ENCODE results near the gene VEGFD.

VEGFD gene

DNA sequence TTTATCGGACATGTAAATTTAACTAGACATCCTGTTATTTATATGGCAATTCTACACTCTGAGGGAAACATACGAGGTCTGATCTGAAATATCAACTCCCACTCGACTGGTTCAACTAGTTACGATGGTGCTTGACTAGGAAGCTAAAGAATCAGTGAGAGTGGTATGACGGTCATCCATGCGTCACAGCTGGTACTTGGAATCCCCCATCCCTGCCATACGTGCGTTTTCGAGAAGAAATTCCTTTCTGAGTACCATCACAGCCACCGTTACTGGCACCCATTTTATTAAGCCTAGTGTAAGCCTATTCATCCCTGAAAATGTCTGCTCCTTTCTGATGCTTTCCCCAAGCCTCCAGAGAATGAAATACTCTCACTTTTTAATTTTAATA lies 48.2 kb downstream of the VEGFD start:
- H3F3A ChIP-seq (ENCODE audit: insufficient read depth, low read length): no peaks in the 10 kb centered on the region
- H3K9me2 ChIP-seq (ENCODE audit: low read depth, low read length): no peaks in the 10 kb centered on the region
- peak overlapping the region; percentile 71 for H3K4me2 ChIP-seq (ENCODE audit: low read length)
- no peak for TF ChIP-seq EZH2 (IDR thresholded peaks at IDR 0.05; ENCODE audit: borderline replicate concordance, low read length)
- TF ChIP-seq, protein P1, sequence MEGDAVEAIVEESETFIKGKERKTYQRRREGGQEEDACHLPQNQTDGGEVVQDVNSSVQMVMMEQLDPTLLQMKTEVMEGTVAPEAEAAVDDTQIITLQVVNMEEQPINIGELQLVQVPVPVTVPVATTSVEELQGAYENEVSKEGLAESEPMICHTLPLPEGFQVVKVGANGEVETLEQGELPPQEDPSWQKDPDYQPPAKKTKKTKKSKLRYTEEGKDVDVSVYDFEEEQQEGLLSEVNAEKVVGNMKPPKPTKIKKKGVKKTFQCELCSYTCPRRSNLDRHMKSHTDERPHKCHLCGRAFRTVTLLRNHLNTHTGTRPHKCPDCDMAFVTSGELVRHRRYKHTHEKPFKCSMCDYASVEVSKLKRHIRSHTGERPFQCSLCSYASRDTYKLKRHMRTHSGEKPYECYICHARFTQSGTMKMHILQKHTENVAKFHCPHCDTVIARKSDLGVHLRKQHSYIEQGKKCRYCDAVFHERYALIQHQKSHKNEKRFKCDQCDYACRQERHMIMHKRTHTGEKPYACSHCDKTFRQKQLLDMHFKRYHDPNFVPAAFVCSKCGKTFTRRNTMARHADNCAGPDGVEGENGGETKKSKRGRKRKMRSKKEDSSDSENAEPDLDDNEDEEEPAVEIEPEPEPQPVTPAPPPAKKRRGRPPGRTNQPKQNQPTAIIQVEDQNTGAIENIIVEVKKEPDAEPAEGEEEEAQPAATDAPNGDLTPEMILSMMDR (IDR thresholded peaks at IDR 0.05; ENCODE audit: low read length): no peak
- H4K20me1 ChIP-seq (ENCODE audit: insufficient read depth, low read length): no peaks in the 10 kb centered on the region
- H3K79me2 ChIP-seq (ENCODE audit: insufficient read depth, low read length): 0 out of 2 replicates have a peak, but pooled peaks cover 3% of the 10 kb centered on the region
- H3K9ac ChIP-seq (ENCODE audit: low read length): peak overlapping the region; percentile 51; the same call in 1 of the 2 replicates
- peaks cover 8% of the 10 kb centered on the region for H3K36me3 ChIP-seq (ENCODE audit: insufficient read depth, low read length)
- peaks cover 14% of the 10 kb centered on the region for H3K4me1 ChIP-seq (ENCODE audit: insufficient read depth, low read length, severe bottlenecking)
- peak overlapping the region; percentile 52 for H2AFZ ChIP-seq (ENCODE audit: low read length)
- H3K4me3 ChIP-seq (ENCODE audit: low read depth, low read length, poor library complexity, severe bottlenecking): peak overlapping the region; percentile 63
- no peaks in the 10 kb centered on the region for H3K27me3 ChIP-seq (ENCODE audit: insufficient read depth, low read length)
- H3K27ac ChIP-seq (ENCODE audit: low read depth, low read length, poor library complexity, severe bottlenecking): no peak overlapping the region
- H3K9me3 ChIP-seq (ENCODE audit: low read length): no peaks in the 10 kb centered on the region

DNA sequence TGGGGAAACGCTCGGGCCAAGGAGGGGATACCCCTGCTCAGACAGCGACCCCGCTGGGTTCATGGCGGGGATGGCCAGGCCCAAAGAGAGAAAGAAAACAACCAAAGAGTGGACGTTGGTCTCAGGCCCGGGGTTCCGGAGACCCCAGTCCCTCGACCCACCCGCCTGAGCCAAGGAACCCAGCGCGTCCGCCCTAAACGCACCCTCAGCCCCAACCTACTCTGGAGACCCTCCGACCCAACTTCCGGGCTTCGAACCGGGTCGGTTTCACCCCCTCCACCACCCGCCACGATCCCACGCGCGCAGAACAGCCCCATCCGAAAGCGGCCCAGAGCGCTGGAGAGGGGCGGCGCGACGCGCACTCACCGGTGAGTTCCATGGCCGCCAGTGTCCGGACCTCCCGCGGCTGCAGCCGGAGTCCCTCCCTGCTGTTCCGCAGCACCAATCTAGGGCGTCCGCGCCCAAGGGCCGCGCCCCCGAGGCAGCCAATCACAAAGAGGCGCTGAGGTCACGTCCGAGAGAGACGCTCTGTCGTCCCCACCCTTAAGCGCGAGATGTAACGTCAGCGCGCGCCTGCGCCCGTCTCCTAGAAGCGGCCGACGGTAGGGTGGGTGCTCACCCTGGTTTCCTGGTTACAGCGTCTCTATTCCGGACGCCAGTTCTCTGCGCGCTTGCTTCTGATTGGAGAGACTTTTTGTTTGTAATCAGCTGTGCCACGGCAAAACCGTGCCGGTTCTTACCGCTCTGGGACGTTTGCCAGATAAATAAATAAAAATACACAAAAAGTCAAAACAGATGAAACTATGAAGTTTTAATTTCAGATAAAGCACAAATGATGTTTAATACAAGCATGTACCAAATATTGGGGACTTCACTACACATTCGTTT lies 48.8 kb downstream of the VEGFD start, which contains the start of gene PIGA:
TSS of gene PIGA (minus strand) at position 389 of the 888 bp plus-strand sequence. CDS start 3,593 bp downstream, outside the sequence.
- H3K27me3 ChIP-seq (ENCODE audit: insufficient read depth, low read length): no peaks in the 10 kb centered on the region
- H3K4me3 ChIP-seq (ENCODE audit: low read depth, low read length, poor library complexity, severe bottlenecking): peak within 1 kb of the TSS; percentile 98
- H3K27ac ChIP-seq (ENCODE audit: low read depth, low read length, poor library complexity, severe bottlenecking): peak within 1 kb of the TSS; percentile 17
- 0 out of 2 replicates have a peak, but pooled peaks cover 3% of the 10 kb centered on the region for H3K79me2 ChIP-seq (ENCODE audit: insufficient read depth, low read length)
- peak within 1 kb of the TSS; percentile 94 for H3K4me2 ChIP-seq (ENCODE audit: low read length)
- H3K36me3 ChIP-seq (ENCODE audit: insufficient read depth, low read length): peaks cover 8% of the 10 kb centered on the region
- TF ChIP-seq, protein P1 (IDR thresholded peaks at IDR 0.05; ENCODE audit: low read length): no peak
- TF ChIP-seq EZH2 (IDR thresholded peaks at IDR 0.05; ENCODE audit: borderline replicate concordance, low read length): no peak
- H3F3A ChIP-seq (ENCODE audit: insufficient read depth, low read length): no peaks in the 10 kb centered on the region
- peak within 1 kb of the TSS; percentile 52 for H2AFZ ChIP-seq (ENCODE audit: low read length)
- peak within 1 kb of the TSS; percentile 97 for H3K9ac ChIP-seq (ENCODE audit: low read length)
- H4K20me1 ChIP-seq (ENCODE audit: insufficient read depth, low read length): no peaks in the 10 kb centered on the region
- no peaks in the 10 kb centered on the region for H3K9me2 ChIP-seq (ENCODE audit: low read depth, low read length)
- H3K9me3 ChIP-seq (ENCODE audit: low read length): no peaks in the 10 kb centered on the region
- peaks cover 14% of the 10 kb centered on the region for H3K4me1 ChIP-seq (ENCODE audit: insufficient read depth, low read length, severe bottlenecking)

DNA sequence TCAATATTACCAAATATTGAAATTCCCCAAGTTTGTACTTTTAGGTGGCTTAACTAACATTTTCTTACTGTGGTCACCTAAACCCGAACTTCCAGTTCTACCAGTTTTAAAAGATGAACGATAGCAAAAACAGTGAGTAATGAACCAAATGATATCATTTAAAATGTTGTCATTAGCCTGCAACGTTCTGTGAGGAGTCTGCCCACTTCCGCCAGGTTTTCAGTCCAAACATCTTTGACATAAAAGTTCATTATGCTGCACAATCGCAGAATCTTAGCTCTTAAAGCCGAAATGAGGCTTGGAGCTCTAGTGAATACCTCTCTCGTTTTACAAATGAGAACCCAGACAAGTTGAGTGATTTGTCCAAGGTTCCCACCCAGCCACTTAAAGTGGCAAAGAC lies 49.7 kb downstream of the VEGFD start:
- Histone ChIP-seq H3K4me3 (ENCODE audit: low read depth, low read length, poor library complexity, severe bottlenecking) (peak overlapping the region; percentile 98), H3K27me3 (ENCODE audit: insufficient read depth, low read length) (no peaks in the 10 kb centered on the region), H4K20me1 (ENCODE audit: insufficient read depth, low read length) (no peaks in the 10 kb centered on the region), H3K9me3 (ENCODE audit: low read length) (no peaks in the 10 kb centered on the region), H3K27ac (ENCODE audit: low read depth, low read length, poor library complexity, severe bottlenecking) (peak overlapping the region; percentile 17), H3K36me3 (ENCODE audit: insufficient read depth, low read length) (peaks cover 8% of the 10 kb centered on the region), H3K79me2 (ENCODE audit: insufficient read depth, low read length) (0 out of 2 replicates have a peak, but pooled peaks cover 3% of the 10 kb centered on the region), H3K4me2 (ENCODE audit: low read length) (peak overlapping the region; percentile 94), H3K9ac (ENCODE audit: low read length) (peak overlapping the region; percentile 97), H3K9me2 (ENCODE audit: low read depth, low read length) (no peaks in the 10 kb centered on the region), H3F3A (ENCODE audit: insufficient read depth, low read length) (no peaks in the 10 kb centered on the region), H2AFZ (ENCODE audit: low read length) (no peak overlapping the region; the same call in 1 of the 2 replicates), H3K4me1 (ENCODE audit: insufficient read depth, low read length, severe bottlenecking) (peaks cover 14% of the 10 kb centered on the region)
- TF ChIP-seq, protein P1 (IDR thresholded peaks at IDR 0.05; ENCODE audit: low read length): no peak
- TF ChIP-seq EZH2 (IDR thresholded peaks at IDR 0.05; ENCODE audit: borderline replicate concordance, low read length): no peak
